ENCODE results near the gene HTRA2. TPM values are rescaled to one million over a fixed set of nuclear protein-coding genes. Genes with fewer than 3 reads are reported as not detected.
"Not testable (repeated sequence)": the region's sequence is repeated elsewhere in the genome, so short reads cannot be mapped to it uniquely, and the experiment has no call there.

Gene HTRA2
- total RNA-seq, 6 donors from 2014 or later: 11.8 to 36.9 (median 27.2) TPM

DNA sequence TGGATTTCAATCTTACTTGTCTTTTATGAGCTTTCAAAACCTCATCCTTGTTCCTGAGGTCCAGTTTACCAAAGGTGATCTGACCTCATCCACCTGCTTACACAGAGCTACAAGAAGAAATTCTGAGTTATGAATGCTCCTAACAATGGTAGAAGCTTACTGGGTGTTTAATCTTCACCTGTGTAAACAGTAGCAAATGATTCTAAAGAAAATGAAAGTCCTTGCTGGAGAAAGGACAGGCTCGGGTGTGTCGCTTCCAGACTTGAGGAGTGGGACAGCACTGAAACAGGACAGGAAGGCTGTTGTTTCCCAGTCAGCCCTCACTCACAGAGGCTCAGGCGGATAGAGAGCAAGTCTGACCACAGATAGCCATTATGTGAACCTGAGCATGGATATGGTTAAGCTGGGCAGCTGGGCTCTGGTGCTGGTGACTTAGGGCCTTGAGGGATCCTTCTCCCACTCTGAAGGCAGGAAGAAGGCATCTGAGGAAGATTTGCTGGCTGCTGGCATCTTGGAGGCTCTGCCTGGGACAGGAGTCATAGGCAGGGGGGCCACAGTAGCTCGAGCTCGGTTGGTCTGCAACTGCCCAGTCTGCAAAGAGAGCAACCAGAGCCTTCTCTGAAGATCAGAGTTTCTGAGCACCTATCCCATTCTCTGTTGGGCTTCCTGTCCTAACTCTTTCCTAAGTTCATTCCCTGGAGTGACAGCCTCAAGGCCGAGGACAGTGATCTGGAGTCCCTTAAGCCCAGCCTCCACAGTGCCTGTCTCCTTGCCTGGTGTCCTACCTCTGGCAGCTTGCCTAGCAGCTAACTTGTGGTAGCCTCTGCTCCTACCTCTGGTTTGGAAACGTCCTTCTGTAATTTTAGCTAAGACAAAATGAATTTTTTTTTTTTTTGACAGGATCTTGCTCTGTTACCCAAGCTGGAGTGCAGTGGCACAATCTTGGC, 28.8 kb downstream of the HTRA2 start:
- H3K9me3 ChIP-seq: no peaks in the 10 kb centered on the region
- ATAC-seq (ENCODE audit: low FRiP score in 2 of 2) (no peak), DNase-seq (no peak)
- no peak overlapping the region for H3K4me3 ChIP-seq
- WGBS, 2 donors: 58 to 73% methylated on average over 5 to 7 of the region's 7 CpGs
- no peak for TF ChIP-seq EP300 (IDR thresholded peaks at IDR 0.05)
- peaks cover 0 to 9% (median 7%) of the 10 kb centered on the region in 4 donors for H3K36me3 ChIP-seq
- H3K27ac ChIP-seq: no peak overlapping the region
- no peaks in the 10 kb centered on the region for H3K27me3 ChIP-seq
- peaks cover 7 to 21% (median 9%) of the 10 kb centered on the region in 4 donors for H3K4me1 ChIP-seq

- no peak overlapping the region for H3K27ac ChIP-seq
- H3K27me3 ChIP-seq: no peaks in the 10 kb centered on the region
- no peak overlapping the region for H3K4me3 ChIP-seq
- no peaks in the 10 kb centered on the region for H3K9me3 ChIP-seq
- DNase-seq (no peak), ATAC-seq (ENCODE audit: low FRiP score in 2 of 2) (no peak)
- TF ChIP-seq, protein P1, sequence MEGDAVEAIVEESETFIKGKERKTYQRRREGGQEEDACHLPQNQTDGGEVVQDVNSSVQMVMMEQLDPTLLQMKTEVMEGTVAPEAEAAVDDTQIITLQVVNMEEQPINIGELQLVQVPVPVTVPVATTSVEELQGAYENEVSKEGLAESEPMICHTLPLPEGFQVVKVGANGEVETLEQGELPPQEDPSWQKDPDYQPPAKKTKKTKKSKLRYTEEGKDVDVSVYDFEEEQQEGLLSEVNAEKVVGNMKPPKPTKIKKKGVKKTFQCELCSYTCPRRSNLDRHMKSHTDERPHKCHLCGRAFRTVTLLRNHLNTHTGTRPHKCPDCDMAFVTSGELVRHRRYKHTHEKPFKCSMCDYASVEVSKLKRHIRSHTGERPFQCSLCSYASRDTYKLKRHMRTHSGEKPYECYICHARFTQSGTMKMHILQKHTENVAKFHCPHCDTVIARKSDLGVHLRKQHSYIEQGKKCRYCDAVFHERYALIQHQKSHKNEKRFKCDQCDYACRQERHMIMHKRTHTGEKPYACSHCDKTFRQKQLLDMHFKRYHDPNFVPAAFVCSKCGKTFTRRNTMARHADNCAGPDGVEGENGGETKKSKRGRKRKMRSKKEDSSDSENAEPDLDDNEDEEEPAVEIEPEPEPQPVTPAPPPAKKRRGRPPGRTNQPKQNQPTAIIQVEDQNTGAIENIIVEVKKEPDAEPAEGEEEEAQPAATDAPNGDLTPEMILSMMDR (IDR thresholded peaks at IDR 0.05): no peak
- H3K4me1 ChIP-seq: peaks cover 5 to 17% (median 8%) of the 10 kb centered on the region in 4 donors
- H3K36me3 ChIP-seq: peaks cover 0 to 9% (median 7%) of the 10 kb centered on the region in 4 donors
- WGBS, 2 donors: 53 to 54% methylated on average over 5 of the region's 5 CpGs
These were observed 30.2 kb downstream of the HTRA2 start for GRCh38 chr2:74559912-74560311.

GRCh38 chr2:74560591-74560990, 30.9 kb downstream of the HTRA2 start:
- TF ChIP-seq EP300 (IDR thresholded peaks at IDR 0.05) (no peak), POLR2A (IDR thresholded peaks at IDR 0.05) (no peak), POLR2AphosphoS5 (IDR thresholded peaks at IDR 0.05) (no peak)
- TF ChIP-seq, protein P1 (IDR thresholded peaks at IDR 0.05): no peak
- no peaks in the 10 kb centered on the region for H3K27me3 ChIP-seq
- peaks cover 0 to 9% (median 7%) of the 10 kb centered on the region in 4 donors for H3K36me3 ChIP-seq
- DNase-seq (no peak), ATAC-seq (ENCODE audit: low FRiP score in 2 of 2) (no peak)
- no peak overlapping the region for H3K27ac ChIP-seq
- H3K4me1 ChIP-seq: peaks cover under 1 to 12% (median 3%) of the 10 kb centered on the region in 4 donors
- no peak overlapping the region for H3K4me3 ChIP-seq
- whole genome bisulfite sequencing, 2 donors: 66 to 68% methylated on average over 6 of the region's 6 CpGs
- no peaks in the 10 kb centered on the region for H3K9me3 ChIP-seq

DNA sequence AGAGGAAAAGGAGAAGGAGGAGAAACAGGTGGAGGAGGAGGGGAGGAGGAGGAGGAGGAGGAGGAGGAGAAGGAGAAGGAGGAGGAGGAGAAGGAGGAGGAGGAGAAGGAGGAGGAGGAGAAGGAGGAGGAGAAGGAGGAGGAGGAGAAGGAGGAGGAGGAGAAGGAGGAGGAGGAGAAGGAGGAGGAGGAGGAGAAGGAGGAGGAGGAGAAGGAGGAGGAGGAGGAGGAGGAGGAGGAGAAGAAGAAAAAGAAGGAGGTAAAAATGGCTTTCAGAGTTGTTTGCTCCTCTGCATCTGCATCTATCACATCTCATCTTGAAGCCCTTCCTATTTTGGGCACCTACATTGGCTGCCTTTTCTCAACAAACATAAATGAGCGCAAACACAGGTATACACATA, 31.3 kb downstream of the HTRA2 start:
- not testable (repeated sequence) for H3K36me3 ChIP-seq; H3K27ac ChIP-seq; ATAC-seq (ENCODE audit: low FRiP score in 2 of 2); H3K4me3 ChIP-seq; H3K4me1 ChIP-seq; DNase-seq; H3K27me3 ChIP-seq; H3K9me3 ChIP-seq
- 96 to 100% methylated on average over 1 of the region's 1 CpG for WGBS, 2 donors

DNA sequence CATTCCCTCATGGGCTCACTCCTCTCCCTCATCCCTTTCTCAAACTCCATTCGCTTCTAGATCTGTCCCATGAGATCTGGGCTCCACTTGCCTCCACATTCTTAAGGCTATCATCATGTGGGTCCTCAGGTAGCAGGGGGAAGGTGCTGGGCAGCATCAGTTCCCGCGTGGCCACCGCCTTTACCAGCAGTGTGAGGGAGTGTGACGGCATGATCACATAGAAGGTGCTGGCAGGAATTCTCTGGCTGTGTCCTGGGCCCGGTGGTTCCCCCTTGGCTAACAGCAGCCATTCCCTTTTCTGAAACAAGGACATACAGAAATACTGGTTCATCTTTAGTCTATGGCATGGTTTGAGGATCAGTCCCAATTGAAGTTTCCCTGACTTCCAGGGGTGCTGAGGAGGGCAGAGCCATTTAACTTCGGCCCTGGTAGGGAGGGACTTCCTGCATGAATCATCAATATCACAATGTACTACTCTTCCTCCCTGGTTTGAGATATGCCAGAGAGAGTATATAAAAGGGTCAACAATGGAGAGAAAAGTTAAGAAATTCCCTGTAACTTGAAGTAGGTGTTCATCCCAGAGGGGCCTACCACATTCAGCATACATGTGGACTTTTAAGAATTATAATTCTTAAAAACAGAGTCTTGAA, 32.5 kb downstream of the HTRA2 start:
- ATAC-seq (ENCODE audit: low FRiP score in 2 of 2) (no peak), DNase-seq (no peak)
- no peaks in the 10 kb centered on the region for H3K36me3 ChIP-seq
- no peak overlapping the region for H3K4me3 ChIP-seq
- TF ChIP-seq EP300 (IDR thresholded peaks at IDR 0.05): no peak
- TF ChIP-seq POLR2AphosphoS5 (IDR thresholded peaks at IDR 0.05): no peak
- TF ChIP-seq, protein P1 (IDR thresholded peaks at IDR 0.05): no peak
- TF ChIP-seq POLR2A (IDR thresholded peaks at IDR 0.05): no peak
- no peak overlapping the region for H3K27ac ChIP-seq
- H3K4me1 ChIP-seq: no peaks in the 10 kb centered on the region
- no peaks in the 10 kb centered on the region for H3K27me3 ChIP-seq
- no peaks in the 10 kb centered on the region for H3K9me3 ChIP-seq
- 85 to 86% methylated on average over 7 of the region's 7 CpGs for WGBS, 2 donors
